Neural cell (in vitro differentiated cells): ENCODE measurements around the gene PRRX1. TPM values are rescaled to one million over a fixed set of nuclear protein-coding genes. Genes with fewer than 3 reads are reported as not detected.

ENCODE experiments used
- H2AFZ ChIP-seq: fragments of 200-600, 300-800 bp; sonication (generic), shearing (Covaris generic); 2 replicates; pipeline ENCODE4 v1.6.0; 2014; ENCODE audit warnings: low read depth, mild to moderate bottlenecking, antibody characterized with exemption, low read length, moderate library complexity
- H3F3A ChIP-seq: fragments of 200-600 bp; shearing (Covaris generic); 2 replicates; pipeline ENCODE4 v1.6.1; 2016; ENCODE audit warnings: mild to moderate bottlenecking, moderate library complexity, mixed read lengths, antibody characterized with exemption, low read length; ENCODE audit not compliant: insufficient read depth, poor library complexity, severe bottlenecking
- H3K27ac ChIP-seq: fragments of 200-600, 300-800 bp; sonication (generic), shearing (Covaris generic); 2 replicates; pipeline ENCODE4 v1.5.1; 2014; ENCODE audit warnings: mild to moderate bottlenecking, low read length, moderate library complexity
- H3K27me3 ChIP-seq: fragments of 300-800, 200-600 bp; sonication (generic), shearing (Covaris generic); 2 replicates; pipeline ENCODE4 v1.6.0; 2014; ENCODE audit warnings: mild to moderate bottlenecking, low read depth, low read length, moderate library complexity; ENCODE audit not compliant: insufficient read depth
- H3K36me3 ChIP-seq: fragments of 300-800, 200-600 bp; sonication (generic), shearing (Covaris generic); 2 replicates; pipeline ENCODE4 v1.5.1; 2014; ENCODE audit warnings: mild to moderate bottlenecking, antibody characterized with exemption, low read length, moderate library complexity; ENCODE audit not compliant: insufficient read depth
- H3K4me2 ChIP-seq: fragments of 300-800, 200-600 bp; sonication (generic), shearing (Covaris generic); 2 replicates; pipeline ENCODE4 v1.6.0; 2014; ENCODE audit warnings: mild to moderate bottlenecking, low read length
- H3K4me3 ChIP-seq: fragments of 300-800, 200-600 bp; sonication (generic), shearing (Covaris generic); 2 replicates; pipeline ENCODE4 v1.5.1; 2014; ENCODE audit warnings: mild to moderate bottlenecking, low read length, moderate library complexity
- H3K79me2 ChIP-seq: fragments of 200-600 bp; shearing (Covaris generic); replicated peaks from 2 replicates; pipeline ENCODE4 v1.6.0; 2014; ENCODE audit warnings: mild to moderate bottlenecking, low read length, moderate library complexity; ENCODE audit not compliant: insufficient read depth
- H3K9ac ChIP-seq: fragments of 300-800, 200-600 bp; sonication (generic), shearing (Covaris generic); 2 replicates; pipeline ENCODE4 v1.6.1; 2016; ENCODE audit warnings: mild to moderate bottlenecking, low read length, mixed read lengths
- H3K9me2 ChIP-seq: fragments of 200-600 bp; shearing (Covaris generic); 2 replicates; pipeline ENCODE4 v1.6.1; 2016; ENCODE audit warnings: mild to moderate bottlenecking, low read length, mixed read lengths; ENCODE audit not compliant: insufficient read depth
- H3K9me3 ChIP-seq: fragments of 200-600, 300-800 bp; sonication (generic), shearing (Covaris generic); 2 replicates; pipeline ENCODE4 v1.6.1; 2016; ENCODE audit warnings: mild to moderate bottlenecking, mixed run types, low read length, moderate library complexity, mixed read lengths
- H4K20me1 ChIP-seq: fragments of 200-600 bp; shearing (Covaris generic); 2 replicates; pipeline ENCODE4 v1.6.1; 2016; ENCODE audit warnings: mild to moderate bottlenecking, mixed run types; ENCODE audit not compliant: insufficient read depth
- CTCF ChIP-seq: fragments of 450-650 bp; IDR thresholded peaks from 2 replicates; pipeline ENCODE4 v1.5.1; 2014; ENCODE audit warnings: antibody characterized with exemption, mild to moderate bottlenecking, moderate library complexity; ENCODE audit not compliant: poor library complexity, severe bottlenecking
- EP300 ChIP-seq: fragments of 450-650 bp; conservative IDR thresholded peaks from 2 replicates; pipeline ENCODE4 v1.6.1; 2014; ENCODE audit warnings: antibody characterized with exemption, mild to moderate bottlenecking, moderate library complexity; ENCODE audit not compliant: poor library complexity, severe bottlenecking
- EZH2 ChIP-seq: fragments of 200-600, 300-800 bp; shearing (Covaris generic), sonication (generic); IDR thresholded peaks from 2 replicates; pipeline ENCODE4 v1.6.1; 2014; ENCODE audit warnings: antibody characterized with exemption, low read length, borderline replicate concordance, mild to moderate bottlenecking; ENCODE audit not compliant: insufficient read depth, poor library complexity, severe bottlenecking
- MXI1 ChIP-seq: fragments of 450-650 bp; conservative IDR thresholded peaks from 2 replicates; pipeline ENCODE4 v1.6.1; 2014; ENCODE audit warnings: antibody characterized with exemption, mild to moderate bottlenecking; ENCODE audit not compliant: poor library complexity, severe bottlenecking
- POLR2AphosphoS5 ChIP-seq: IDR thresholded peaks from 2 replicates; pipeline ENCODE4 v1.6.1; 2012
- RAD21 ChIP-seq: fragments of 450-650 bp; conservative IDR thresholded peaks from 2 replicates; pipeline ENCODE4 v1.6.1; 2014; ENCODE audit warnings: antibody characterized with exemption, mild to moderate bottlenecking, moderate library complexity
- REST ChIP-seq: IDR thresholded peaks from 2 replicates; pipeline ENCODE4 v1.6.1; 2012; ENCODE audit warnings: borderline replicate concordance
- SMC3 ChIP-seq: fragments of 450-650 bp; conservative IDR thresholded peaks from 2 replicates; pipeline ENCODE4 v1.6.1; 2014; ENCODE audit warnings: antibody characterized with exemption, mild to moderate bottlenecking, moderate library complexity; ENCODE audit not compliant: poor library complexity
- TAF1 ChIP-seq: IDR thresholded peaks from 2 replicates; pipeline ENCODE4 v1.6.1; 2012; ENCODE audit warnings: low read depth
- polyA plus RNA-seq: library from polyadenylated mRNA; depleted of rRNA; stranded (reverse); fragments of >200 nt; gene quantifications from 2 replicates; pipeline ENCODE4 v1.2.3, GENCODE V29; 2014

Gene PRRX1
- polyA plus RNA-seq, 1 donor from 2014 or later, result 0.10 TPM

- Histone ChIP-seq H3K27me3 (no peaks in the 10 kb centered on the region), H3K79me2 (no peaks in the 10 kb centered on the region), H3K9me2 (no peaks in the 10 kb centered on the region), H2AFZ (no peak overlapping the region), H3K27ac (no peak overlapping the region), H3K9ac (no peak overlapping the region), H3F3A (no peaks in the 10 kb centered on the region), H3K9me3 (no peaks in the 10 kb centered on the region), H3K36me3 (no peaks in the 10 kb centered on the region), H3K4me2 (no peak overlapping the region), H3K4me3 (no peak overlapping the region), H4K20me1 (no peaks in the 10 kb centered on the region)
- TF ChIP-seq EP300, result no peak
- no peak for TF ChIP-seq MXI1
- TF ChIP-seq REST, result no peak
- TF ChIP-seq CTCF, result no peak
- no peak for TF ChIP-seq SMC3
- no peak for TF ChIP-seq RAD21
- no peak for TF ChIP-seq TAF1
- TF ChIP-seq EZH2, result no peak
- TF ChIP-seq POLR2AphosphoS5, result no peak
These were observed 68.3 kb downstream of the PRRX1 start for GRCh38 chr1:170732252-170732588.

GRCh38 chr1:170734412-170735175 lies 70.7 kb downstream of the PRRX1 start:
- H4K20me1 ChIP-seq, result no peaks in the 10 kb centered on the region
- H3K9me2 ChIP-seq, result no peaks in the 10 kb centered on the region
- H3K9me3 ChIP-seq, result no peaks in the 10 kb centered on the region
- no peak overlapping the region for H3K9ac ChIP-seq
- no peak overlapping the region for H3K4me2 ChIP-seq
- H3F3A ChIP-seq, result no peaks in the 10 kb centered on the region
- no peak for TF ChIP-seq REST
- no peak for TF ChIP-seq POLR2AphosphoS5
- no peak for TF ChIP-seq SMC3
- TF ChIP-seq EZH2, result no peak
- no peak for TF ChIP-seq MXI1
- TF ChIP-seq RAD21, result no peak
- TF ChIP-seq CTCF, result no peak
- TF ChIP-seq TAF1, result no peak
- no peak for TF ChIP-seq EP300
- no peak overlapping the region for H3K4me3 ChIP-seq
- H3K27ac ChIP-seq, result no peak overlapping the region
- H3K36me3 ChIP-seq, result no peaks in the 10 kb centered on the region
- no peak overlapping the region for H2AFZ ChIP-seq
- no peaks in the 10 kb centered on the region for H3K79me2 ChIP-seq
- H3K27me3 ChIP-seq, result no peaks in the 10 kb centered on the region
